Stimulated activated CD4-positive, alpha-beta T cell treated with anti-CD3 and anti-CD28 coated beads, TNF-alpha, amount 100 ng/mL, for 4 hours (primary cell): ENCODE results near the gene C14orf132.

Experiments
- DNase-seq, 3 experiments: peaks; one replicate each; pipeline ENCODE4 v3.0.0-alpha.2; 2020; ENCODE audit warnings: low read depth in 3 of 3

The C14orf132 gene

DNA sequence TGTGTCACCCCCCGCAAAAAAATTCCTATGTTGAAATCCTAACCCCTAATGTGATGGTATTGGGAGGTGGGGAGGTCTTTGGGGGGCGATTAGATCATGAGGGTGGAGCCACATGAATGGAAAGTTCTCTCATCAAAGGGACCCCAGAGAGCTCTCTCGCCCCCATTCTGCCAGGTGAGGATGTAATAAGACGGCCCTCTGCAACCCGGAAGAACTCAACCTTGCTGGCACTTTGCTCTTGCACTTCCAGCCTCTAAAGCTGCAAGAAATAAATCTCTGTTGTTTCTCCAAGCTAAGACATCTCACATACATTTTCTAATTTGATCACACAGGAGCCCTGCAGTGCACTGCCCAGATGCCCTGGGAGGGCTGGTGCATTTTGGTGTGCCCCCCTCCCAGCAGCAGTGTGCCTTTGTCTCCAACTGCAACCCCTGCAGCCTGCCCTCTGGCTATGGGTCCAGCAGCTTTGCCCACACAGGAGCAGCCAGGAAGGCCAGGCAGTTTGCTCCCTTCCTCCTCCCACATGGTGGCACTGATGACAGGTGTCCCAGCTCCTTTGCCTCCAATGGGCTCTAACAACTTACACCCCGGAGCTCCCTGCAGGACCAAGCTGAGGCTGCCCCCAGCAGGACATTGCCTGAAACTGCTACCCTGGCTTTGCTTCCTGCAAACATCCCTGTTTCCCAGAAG, 59.3 kb downstream of the C14orf132 start:
- no peak for DNase-seq

DNA sequence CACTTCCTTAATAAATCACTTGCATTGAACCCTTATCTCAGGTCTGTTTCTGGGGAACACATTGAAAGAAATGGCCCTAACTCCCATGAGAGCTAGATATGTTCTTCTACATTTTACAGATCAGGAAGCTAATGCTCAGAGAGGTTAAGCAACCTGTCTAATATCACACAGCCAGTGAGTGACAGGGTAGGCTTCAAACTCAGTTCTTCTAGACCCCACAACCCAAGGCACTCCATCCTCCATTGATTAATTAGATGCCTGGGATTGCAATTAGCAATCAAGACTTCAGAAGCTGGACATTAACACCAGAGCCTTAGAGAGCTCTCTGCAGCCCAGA, 59.8 kb downstream of the C14orf132 start:
- no peak for DNase-seq

DNA sequence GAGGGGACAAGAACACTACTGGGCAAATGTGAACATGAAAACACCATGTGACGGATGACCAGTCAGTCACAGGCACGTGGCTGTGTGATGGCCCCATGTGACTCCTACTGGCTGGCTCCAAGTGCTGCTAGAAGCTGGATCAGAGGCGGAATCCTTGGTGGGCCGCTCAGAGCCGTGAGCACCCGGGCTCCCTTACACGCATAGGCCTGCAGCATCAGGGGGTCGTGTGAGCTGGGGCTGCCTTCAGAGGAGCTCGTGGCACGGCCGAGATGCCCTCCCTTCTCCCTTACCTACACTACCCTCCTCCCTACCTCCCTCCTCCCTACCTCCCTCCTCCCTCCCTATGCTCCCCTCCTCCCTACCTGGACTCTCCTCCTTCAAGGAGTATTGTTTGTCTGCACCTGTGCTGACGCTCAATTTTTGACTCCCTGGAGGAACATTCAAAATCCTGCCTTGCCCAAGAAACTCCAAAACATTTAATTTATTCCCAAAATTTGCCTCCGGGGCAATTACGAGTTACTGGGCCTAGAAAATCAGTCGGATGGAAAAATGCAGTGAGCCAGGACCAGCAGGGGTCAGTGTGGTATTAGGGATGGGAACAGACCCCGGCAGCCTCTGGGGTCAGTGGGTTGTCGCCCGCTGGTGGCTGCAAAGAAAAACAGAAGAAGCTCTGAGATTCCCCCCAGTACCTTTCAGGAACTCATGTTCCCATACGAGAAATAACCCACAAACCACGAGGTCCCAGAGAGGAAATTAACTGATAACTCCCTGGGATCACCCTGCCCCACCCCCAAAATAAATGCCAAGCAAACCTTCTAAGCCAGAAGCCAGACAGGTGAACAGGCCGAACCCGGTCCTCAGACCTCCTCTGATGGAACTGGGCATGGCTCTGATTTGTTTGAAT, 61.3 kb downstream of the C14orf132 start:
- DNase-seq: peak; percentile 11 to 45 (median 23)

DNA sequence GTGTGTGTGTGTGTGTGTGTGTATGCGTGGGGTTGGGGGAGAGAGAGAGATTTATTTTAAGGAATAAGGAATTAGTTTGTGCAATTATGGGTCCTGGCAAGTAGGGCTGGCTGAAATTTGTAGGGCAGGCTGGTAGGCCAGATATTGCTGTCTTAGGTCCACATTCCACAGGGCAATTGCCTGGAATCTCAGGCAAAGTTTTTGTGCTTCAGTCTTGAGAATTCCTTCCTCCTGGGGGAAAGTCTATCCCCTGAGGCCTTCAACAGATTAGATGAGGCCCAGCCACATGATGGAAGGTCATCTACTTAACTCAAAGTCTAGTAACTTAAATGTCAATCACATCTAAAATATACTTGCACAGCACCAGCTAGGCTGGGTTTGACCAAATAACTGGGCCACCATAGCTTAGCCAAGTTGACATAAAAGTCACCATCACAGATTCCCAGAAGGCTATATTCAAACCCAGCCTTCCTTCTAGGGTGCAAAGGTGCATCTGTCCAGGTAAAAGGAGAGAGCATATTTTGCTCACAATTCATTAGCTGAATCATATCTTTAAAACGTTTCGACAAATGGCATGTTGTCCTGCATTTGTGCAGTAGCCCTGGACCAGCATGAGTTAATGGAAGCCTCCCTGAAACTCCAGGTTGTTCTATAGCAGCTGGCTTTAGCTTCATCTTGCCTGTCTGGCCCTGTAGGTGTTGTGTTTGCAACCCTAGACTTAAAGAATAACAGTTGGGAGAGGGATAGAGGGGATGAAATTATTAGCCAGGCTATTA, 63.1 kb downstream of the C14orf132 start:
- DNase-seq: no peak

DNA sequence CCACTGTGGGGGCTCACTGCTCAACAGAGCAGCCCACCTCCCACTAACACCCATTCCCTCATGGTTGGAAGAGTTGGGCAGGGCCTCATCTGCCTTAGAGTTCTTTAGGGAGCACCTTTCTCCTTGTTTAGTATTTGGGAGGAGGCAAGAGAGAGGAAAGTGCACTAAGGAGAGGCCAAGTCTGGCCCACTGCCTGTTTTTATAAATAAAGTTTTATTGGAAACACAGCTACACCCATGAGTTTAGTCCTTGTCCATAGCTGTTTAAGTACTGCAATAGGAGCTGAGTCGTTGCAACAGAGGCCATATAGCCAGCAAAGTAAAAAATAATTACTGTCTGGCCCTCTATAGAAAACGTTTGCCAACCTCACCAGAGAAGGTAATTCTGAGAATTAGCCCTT, 63.9 kb downstream of the C14orf132 start:
- DNase-seq: no peak

DNA sequence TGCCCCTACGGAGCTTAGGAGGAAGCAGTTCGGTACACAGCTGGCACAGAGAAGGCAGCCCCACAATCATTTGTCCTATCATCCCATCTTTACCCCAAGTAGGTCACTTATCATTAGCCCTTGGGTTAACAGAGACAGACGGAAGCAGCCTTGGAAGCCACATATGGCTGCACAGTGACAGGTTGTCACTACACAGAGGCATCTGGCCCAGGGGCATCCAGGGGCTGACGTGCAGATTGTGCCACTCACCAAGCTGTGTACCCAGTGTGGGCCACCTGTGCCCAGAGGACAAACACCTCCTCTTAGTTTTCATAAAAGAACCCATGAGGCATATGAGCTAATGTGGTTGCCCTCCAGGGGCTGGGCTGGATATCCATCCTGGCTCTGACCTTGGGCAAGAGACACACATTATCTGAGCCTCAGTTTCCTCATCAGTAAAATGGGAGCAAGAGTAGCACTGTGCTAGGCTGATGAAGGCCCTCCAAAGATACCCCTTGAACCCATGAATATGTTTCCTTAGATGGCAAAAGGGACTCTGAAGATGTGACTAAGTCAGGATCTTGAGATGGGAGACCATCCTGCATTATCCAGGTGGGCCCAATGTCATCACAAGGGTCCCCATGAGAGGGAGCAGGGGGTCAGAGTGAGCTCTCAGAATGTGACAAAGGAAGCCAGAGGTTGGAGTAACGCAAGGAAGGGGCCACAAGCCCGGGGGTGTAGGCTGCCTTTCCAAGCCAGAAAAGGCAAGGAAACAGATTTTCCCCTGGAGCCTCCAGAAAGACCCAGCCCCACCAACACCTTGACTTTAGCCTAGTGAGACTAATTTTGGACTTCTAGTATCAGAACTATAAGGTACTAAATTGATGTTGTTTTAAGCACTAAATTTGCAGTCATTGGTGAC, 64.6 kb downstream of the C14orf132 start:
- no peak for DNase-seq

DNA sequence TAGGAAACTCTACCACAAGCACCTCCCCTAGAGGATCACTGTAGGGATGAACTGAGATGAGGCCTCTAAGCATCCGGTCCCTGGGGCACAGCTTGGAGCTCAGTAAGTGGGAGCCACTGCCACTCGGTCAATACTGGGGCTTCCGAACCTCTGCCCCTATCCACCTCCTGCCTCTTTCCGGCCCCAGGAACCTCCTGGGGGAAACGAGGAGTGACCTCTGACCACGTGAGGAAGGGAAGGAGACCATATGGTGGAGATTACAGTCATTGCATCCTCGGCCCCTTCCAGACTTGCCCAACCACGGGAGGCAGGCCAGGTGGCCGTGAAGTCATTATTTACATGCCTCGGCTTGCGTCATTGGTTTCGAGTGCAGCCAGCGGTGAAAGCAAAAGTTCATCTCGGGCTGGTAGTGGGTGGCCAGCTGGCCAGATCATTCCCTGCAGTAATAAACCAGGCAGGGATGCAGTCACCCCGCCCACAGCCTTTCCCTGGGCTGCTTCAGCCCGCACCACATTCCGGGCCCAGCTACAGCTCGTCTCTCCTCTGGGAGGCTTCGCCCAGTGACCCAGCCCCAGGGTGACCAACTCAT, 65.4 kb downstream of the C14orf132 start:
- DNase-seq: no peak

DNA sequence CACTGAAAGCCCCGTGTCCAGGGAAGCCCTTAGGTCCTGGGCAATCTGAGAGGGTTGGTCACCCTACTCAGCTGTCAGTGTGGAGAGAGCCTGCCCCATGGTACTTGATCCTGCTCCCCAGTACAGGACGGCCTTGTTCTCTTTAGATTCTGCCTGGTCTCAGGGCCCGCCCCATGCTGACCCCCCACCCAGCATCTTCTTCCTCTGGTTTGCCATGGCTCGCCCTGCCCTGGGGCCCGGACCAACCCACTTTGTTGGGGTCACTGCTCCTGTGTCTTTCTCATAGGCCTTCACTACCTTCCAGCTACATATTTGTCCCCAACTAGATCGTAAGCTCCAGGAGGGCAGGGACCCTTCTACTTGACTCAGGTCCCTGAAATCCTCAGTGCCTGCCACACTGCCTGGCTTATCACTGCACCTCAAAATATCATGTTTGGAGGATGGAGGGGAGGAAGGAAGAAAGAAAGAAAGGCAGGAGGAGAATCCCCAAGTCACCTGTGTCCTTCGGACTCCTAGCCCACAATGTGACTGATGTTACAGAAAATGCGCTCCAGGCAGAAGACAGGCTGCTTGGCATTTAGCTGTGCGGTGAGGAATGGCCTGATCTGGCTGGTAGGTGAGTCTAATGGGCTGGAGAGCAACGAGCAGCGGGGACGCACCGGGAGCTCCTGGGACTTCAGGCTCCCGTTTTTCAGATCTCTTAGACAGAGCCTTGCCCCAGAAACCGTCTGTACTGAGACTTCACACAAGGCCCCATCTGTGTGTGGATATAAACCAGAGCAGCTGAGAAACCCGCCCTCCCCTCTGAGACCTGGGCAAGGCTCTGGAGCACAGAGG, 66.1 kb downstream of the C14orf132 start:
- DNase-seq: no peak

DNA sequence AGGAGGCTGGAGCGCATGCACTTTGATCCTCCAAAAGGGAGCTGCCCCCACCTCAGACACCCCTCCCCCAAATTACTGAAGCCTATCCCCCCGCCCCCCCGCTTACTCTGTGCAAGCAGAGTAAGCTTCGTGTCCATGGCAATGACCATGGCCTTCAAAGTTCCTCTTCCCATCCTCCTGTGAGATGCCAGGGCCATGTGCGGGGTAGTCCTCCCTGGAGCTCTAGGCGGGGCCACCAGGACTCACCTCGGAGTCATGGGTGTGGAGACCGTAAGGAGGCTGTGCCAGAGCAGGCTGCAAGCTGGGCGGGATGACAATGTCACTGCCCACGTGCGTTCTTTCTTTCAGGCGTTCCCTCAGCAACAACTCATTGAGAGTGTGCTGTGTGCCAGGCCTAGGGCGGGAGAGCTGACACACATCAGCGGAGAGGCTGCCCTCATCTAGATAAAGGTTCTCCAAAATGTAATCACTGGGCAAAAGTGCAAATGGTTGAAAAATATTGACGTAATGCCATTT, 66.8 kb downstream of the C14orf132 start:
- no peak for DNase-seq

DNA sequence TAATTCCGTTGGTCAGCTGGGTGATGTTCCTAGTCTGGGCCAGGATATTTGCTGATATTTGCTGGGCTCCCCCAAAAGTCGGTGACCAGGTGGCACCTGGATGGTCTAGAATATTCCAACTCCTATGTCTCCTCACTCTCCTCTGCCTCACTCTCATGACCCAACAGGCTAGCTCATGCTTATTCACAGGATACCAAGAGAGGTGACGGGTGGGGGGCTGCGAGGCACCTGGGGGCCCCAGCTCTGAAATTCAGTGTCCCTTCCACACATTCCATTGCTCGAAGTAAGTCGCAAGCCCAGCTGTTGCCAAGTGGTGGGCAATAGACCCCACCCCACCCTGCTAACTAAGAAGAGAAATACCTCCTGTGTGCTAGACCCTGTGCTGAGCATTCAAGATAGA, 67.7 kb downstream of the C14orf132 start:
- no peak for DNase-seq

DNA sequence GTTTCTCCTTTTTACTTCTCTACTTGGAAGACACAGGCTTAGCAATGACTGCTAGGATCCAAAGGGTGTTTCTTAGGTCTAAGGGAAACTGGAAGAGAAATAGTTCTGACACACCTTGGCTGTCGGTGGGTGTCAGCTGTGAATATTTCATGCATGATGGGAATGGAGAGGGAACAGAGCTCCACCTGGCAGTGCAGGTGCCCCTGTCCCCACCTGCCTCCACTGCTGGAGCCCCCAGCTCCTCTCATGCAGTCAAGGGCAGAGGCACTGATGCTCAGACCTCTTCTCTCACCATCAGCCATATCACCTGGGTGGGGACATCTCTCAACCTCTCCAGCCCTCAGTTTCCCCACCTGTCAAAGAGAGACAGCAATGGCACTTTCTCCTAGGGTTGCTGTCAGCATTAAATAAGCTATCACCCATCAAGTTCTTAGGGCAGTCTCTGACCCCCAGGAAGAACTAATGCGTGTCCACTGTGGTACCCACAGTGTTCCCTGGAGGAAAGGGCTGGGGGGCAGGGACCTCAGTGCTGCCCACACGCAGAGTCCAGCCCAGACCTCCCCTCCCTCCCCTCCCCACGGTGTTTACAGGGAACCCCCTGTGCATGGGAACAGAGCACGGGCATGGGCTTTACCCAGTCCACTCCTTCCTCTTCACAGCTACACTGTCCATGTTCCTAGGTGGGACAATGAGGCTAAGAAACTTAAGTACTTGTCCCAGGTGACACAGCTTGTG, 69.1 kb downstream of the C14orf132 start:
- DNase-seq: no peak

DNA sequence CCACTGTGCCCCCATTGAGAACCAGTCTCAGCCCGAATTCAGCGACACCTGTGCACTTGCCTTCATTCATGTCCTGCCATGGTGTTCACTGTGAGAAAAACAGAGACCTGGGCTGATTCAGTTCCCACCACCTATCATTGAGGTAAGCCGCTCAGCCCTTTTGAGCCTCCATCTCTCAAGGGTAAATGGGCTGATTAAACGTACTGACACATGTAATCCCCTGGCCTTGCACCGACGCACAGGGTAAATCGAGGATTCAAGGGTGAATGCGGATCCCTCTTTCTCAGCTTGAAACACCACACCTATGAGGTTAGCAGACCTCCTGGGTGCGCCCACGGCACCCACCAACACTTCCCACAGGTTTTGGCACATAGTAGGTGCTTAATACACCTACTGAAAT, 69.7 kb downstream of the C14orf132 start:
- no peak for DNase-seq

DNA sequence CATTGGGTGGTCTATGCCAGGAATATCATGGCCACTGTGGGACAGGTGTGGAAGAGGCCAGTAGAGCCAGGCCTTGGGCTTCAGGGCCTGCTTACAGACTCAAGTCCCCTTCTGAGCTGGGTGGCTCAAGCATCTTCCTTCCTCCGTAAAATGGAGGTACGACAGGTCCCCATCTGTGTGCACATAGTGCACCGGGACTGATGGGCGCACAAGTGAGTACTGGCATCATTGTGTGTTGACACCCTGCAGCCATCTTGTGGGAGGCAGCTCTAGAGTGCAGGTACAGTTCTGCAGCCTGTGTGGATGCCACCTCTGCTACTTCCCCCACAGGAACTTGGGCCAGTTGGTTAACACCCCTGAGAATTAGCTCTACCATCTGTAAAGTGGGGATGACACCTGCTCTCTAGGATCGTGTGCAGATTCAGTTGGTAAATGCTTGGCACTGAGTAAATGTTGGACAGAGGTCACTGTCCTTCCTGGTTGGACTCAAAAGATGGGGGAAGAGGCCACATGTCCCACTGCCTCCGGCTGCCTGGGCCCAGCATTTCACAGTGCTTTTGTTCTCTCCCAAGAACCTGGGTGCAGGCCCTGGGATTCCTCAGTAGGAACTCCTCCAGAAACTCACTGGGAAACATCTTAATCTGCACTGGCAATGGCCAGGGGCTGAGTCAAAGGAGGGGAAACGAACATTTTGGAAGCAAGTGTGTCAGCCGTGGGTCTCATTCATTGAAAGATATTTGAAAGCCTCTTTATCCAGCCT, 70.6 kb downstream of the C14orf132 start:
- no peak for DNase-seq

DNA sequence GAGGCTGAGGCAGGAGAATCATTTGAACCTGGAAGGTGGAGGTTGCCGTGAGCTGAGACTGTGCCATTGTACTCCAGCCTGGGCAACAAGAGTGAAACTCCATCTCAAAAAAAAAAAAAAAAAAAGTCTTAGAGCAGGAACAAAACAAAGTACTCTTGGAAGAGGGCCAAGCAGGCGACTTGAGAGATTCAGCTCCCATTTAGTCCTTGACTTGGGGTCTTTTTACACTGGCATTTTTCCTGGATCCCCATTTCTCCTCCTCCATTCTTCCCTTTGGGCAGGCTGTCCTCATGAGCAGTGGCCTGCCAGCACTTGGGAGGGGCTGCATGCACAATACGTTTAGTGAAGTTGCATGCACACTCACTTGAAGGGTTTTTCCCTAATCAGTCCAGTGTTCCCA, 72.9 kb downstream of the C14orf132 start:
- DNase-seq: no peak

DNA sequence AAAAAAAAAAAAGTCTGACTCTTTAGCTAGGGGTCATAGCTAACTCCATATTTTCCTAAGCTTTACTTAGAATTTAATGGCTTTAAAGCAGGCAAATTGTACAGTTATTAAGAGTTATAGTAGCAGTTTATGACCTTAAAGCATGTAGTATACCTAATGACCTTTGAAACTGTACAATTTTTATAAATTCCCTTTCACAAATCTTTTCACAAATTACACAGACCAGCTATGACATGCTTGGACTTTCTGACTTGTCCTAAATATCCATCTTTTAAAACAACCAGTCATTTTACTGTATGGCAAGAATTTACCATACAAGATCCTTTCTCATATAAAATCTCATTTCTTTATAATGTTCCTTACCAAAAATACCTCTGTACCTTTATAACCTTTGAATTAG, 74.8 kb downstream of the C14orf132 start:
- DNase-seq: no peak

DNA sequence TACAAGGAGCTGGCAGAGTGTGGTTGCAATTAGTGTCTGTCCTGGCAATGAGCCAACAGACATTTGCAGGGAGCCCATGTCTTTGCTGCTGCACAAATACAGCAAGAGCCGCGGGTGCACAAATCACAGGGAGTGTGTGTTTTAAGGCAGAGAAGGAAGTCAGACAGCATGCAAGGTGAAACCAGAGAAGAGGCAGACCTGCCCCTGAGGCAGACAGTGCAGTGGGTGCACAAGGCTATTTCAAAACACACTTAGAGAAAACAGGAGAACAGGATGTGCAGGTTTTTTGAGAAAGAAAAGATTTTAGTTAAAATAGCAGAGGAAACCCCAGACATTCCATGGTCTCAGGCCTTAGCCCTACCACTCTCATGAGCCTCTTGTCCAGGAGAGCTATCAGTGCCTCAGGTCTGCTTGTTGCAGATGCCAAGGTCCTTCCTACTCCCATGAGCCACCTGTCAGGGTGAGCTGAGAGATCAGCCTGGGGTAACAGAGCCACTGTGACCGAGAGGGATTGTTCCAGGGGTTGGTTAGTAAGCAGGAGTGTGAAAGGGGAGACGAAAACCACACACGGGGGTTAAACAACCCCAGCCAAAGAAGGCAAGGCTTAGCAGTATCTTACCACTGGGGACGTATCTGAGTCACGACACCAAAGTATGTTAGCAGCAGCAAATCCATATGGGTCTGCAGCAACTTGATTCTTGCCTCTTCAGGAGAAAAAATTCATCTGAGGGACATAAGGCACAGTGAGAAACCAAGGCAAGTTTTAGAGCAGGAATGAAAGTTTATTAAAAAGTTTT, 78.1 kb downstream of the C14orf132 start:
- DNase-seq: no peak

DNA sequence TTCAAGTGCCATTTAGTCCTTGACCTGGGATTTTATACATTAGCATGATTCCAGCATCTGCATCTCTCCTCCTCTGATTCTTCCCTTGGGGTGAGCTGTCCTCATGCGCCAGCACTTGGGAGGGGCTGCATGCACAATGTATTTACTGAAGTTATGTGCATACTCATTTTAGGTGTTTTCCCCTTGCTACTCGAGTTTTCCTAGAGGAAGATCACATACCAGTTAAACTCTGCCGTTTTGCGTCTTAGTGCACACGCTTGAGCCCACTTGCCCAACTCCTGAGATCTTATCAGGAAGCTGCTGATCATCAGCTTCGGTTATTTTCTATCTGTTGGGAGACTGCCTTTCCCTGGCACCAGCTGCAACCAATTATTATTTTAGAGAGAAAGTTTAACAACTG, 78.8 kb downstream of the C14orf132 start:
- no peak for DNase-seq

DNA sequence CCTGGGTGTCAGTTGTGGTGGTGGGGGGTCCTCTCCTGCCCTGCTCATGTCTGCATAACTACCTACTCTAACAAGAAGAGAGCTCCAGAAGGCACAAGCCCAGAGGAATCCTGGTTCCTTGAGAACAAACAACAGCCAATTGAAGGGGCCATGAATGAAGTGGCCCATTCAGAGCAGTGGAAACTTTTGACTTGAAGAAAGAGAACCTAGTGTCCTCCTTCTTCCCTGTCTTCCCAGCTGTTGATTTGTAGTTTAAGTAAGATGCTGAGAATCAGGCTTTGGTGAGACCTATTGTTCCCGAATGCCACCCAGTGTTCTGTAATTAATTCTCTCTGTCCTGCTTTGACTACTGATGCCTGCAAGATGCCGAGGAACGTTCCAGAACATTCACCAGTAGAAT, 79.2 kb downstream of the C14orf132 start:
- DNase-seq: no peak
